IPS DF 6.9 (cell line): ENCODE results near the gene TFAP2A.

Source experiments
- DNase-seq: peaks from one replicate; pipeline ENCODE4 v3.0.0-alpha.2; 2013; ENCODE audit warnings: low read depth, low spot score
- H3K27ac ChIP-seq: one replicate; pipeline ENCODE4 v1.5.1; 2013; ENCODE audit warnings: low read length, control low read depth
- H3K27me3 ChIP-seq: 2 replicates; pipeline ENCODE4 v1.6.1; 2013; ENCODE audit warnings: mild to moderate bottlenecking, low read length; ENCODE audit not compliant: control insufficient read depth, insufficient read depth
- H3K36me3 ChIP-seq: 2 replicates; pipeline ENCODE4 v1.6.1; 2013; ENCODE audit warnings: low read length; ENCODE audit not compliant: control insufficient read depth, insufficient read depth
- H3K4me1 ChIP-seq: 2 replicates; pipeline ENCODE4 v1.6.1; 2013; ENCODE audit warnings: low read length; ENCODE audit not compliant: control insufficient read depth, insufficient read depth
- H3K4me3 ChIP-seq: 2 replicates; pipeline ENCODE4 v1.5.1; 2013; ENCODE audit warnings: mild to moderate bottlenecking, low read length
- H3K9me3 ChIP-seq: 2 replicates; pipeline ENCODE4 v1.6.1; 2013; ENCODE audit warnings: low read length, inconsistent platforms; ENCODE audit not compliant: control insufficient read depth, insufficient read depth
- WGBS: extraction: QIAGEN DNeasy Blood & Tissue Kit; methylation state at CpG from one replicate; pipeline ENCODE4 v1.1.7; 2013; ENCODE audit warnings: mixed read lengths, missing lambda C conversion rate; ENCODE audit not compliant: insufficient read length, insufficient coverage; 5-methylcytosine and 5-hydroxymethylcytosine counted together

Gene TFAP2A

DNA sequence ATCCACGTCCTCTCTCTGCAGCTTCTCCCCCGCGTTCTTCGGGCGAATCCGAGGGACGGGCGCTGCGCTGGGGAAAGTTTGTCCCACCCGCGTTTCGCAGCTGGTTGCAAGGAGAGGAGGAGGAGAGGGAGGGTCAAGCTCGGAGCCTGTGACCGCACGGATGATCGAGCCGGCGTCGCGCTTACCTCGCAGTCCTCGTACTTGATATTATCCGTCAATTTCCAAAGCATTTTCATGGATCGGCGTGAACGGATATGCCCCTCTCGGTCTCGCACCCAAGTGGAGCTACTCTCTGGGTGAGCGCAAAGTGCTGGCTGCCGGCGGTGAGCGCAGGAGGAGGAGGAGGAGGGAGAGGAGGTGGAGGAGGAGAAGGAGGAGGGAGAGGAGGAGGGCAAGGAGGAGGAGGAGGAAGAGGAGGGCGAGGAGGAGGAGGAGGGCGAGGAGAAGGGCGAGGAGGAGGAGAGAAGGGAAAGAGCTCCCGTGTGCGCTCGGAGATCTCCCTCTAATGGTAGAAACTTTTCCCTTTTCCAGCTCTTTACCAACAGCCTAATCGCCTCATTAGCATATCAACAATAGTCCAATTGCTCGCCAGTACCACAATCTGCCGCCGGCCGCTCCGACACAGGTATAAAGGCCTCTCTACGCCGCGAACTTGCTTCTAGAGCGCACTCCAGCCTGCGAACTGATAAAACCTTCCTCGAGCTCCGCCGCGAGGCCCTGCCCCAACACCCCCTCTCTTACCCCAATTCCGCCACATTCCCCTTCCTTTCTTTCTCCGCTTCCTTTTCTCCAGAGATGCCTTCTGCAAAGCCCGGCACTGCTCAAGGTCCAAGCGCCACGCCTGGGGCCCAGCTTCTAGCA is at the start of gene TFAP2A:
TFAP2A (minus strand) TSS at position 319 of the 861 bp plus-strand sequence; CDS start at position 236, 83 bp downstream.
- no CpG with 5 or more reads among the region's 58 CpGs for WGBS
- H3K9me3 ChIP-seq: no peaks in the 10 kb centered on the region
- no peaks in the 10 kb centered on the region; the same call in 1 of the 2 replicates for H3K36me3 ChIP-seq
- H3K27me3 ChIP-seq: peaks cover 74% of the 10 kb centered on the region
- peaks cover 8% of the 10 kb centered on the region for H3K4me1 ChIP-seq
- H3K27ac ChIP-seq: no peak within 1 kb of the TSS
- DNase-seq: no peak
- peak within 1 kb of the TSS; percentile 1; the same call in 1 of the 2 replicates for H3K4me3 ChIP-seq

DNA sequence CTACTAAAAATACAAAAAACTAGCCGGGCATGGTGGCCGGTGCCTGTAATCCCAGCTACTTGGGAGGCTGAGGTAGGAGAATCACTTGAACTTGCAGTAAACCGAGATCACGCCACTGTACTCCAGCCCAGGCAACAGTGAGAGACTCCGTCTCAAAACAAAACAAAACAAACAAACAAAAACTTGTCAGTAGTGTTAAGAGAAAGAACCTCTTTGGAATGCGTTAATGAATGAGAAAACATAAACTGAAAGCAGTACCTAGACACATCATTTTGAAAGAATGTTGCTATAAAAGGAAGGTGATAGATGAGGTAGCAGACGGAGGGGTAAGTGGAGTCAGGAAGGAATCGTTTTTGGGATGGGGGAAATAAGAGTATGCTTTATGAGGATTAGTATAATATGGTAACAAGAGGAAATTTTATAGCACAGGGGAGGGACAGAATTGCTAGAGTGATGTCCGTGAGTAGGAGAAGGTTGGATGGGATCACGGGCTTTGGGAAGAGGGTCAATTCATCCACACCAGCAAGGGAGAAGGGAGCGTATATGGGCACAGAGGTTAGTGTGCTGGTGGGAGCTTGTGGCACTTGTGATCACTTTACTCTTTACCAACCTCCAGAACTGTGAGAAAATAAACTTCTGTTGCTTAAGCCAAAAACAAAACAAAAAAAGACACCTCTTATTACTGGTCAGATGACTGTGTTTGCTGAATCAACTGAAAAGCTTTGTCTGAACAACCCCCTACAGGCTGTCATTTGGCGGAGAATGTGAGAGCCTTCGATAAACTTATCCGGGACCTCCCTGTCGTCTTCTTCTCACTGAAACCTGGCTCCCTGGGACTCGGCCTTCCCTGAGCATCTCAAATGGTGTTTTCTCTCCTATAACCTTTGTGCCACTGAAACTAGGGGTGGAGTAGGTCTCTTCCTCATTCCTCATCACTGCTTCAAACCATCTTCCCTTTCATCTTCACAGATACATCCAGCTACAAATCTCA is 48.9 kb upstream of the TFAP2A start:
- no peak overlapping the region for H3K4me3 ChIP-seq
- H3K27ac ChIP-seq: no peak overlapping the region
- no peaks in the 10 kb centered on the region for H3K36me3 ChIP-seq
- 100% methylated on average over 2 of the region's 16 CpGs for WGBS
- DNase-seq: no peak
- no peaks in the 10 kb centered on the region for H3K9me3 ChIP-seq
- H3K27me3 ChIP-seq: no peaks in the 10 kb centered on the region
- peaks cover 6% of the 10 kb centered on the region for H3K4me1 ChIP-seq

DNA sequence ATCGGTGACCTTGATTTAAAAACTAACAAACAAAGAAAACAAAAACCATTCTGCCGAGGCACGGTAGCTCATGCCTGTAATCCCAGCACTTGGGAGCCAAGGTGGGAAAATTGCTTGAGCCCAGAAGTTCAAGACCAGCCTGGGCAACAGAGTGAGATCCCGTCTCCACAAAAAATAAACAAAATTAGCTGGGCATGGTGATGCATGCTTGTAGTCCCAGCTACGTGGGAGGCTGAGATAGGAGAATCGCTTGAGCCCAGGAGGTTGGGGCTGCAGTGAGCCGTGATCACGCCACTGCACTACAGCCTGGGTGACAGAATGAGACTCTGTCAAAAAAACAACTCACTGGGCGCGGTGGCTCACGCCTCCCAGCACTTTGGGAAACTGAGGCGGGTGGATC is 48.2 kb upstream of the TFAP2A start:
- no peaks in the 10 kb centered on the region for H3K9me3 ChIP-seq
- DNase-seq: no peak
- no peak overlapping the region for H3K27ac ChIP-seq
- H3K27me3 ChIP-seq: no peaks in the 10 kb centered on the region
- peaks cover 6% of the 10 kb centered on the region for H3K4me1 ChIP-seq
- no CpG with 5 or more reads among the region's 12 CpGs for WGBS
- H3K4me3 ChIP-seq: no peak overlapping the region
- no peaks in the 10 kb centered on the region for H3K36me3 ChIP-seq

DNA sequence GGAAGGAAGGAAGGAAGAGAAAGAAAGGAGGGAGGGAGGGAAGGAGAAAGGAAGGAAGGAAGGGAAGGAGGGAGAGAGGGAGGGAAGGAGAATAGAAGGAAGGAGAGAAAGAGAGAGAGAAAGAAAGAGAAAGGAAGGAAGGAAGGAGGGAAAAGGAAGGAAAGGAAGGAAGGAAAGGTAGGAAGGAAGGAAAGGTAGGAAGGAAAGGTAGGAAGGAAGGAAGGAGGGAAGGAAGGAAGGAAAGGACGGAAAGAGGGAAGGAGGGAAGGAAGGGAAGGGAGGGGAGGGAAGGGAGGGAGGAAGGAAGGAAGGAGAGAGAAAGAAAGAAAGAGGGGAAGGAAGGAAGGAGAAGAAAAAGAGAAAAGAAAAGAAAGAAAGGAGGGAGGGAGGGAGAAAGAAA is 47.0 kb upstream of the TFAP2A start:
- no peak for DNase-seq
- Histone ChIP-seq H3K4me1 (peaks cover 6% of the 10 kb centered on the region), H3K27me3 (no peaks in the 10 kb centered on the region), H3K9me3 (no peaks in the 10 kb centered on the region), H3K4me3 (no peak overlapping the region), H3K27ac (no peak overlapping the region), H3K36me3 (no peaks in the 10 kb centered on the region)
- WGBS: 100% methylated on average over 1 of the region's 1 CpG

DNA sequence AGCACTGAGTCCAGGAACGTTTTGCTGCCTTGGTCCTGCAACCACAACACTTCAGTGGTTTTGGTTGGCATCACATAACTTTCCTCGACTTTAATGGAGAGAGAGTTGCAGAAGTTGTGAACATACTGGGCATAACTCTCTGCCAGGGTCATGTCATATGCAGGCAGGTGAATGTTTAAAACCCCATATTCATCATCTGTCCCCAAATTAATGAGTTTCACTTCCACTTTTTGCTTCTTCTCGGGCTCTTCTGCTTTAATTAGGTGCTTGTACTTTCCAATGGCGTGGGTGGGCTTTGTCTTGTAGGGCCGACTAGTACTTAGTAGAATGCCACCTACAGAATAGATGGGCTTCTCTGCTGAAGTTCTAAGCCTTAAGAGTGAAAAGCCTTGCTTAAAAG is 45.2 kb upstream of the TFAP2A start:
- no peaks in the 10 kb centered on the region for H3K36me3 ChIP-seq
- no peaks in the 10 kb centered on the region for H3K9me3 ChIP-seq
- WGBS: no CpG with 5 or more reads among the region's 5 CpGs
- H3K4me1 ChIP-seq: peaks cover 4% of the 10 kb centered on the region; the same call in 1 of the 2 replicates
- H3K27me3 ChIP-seq: no peaks in the 10 kb centered on the region
- DNase-seq: no peak
- H3K4me3 ChIP-seq: no peak overlapping the region
- no peak overlapping the region for H3K27ac ChIP-seq

DNA sequence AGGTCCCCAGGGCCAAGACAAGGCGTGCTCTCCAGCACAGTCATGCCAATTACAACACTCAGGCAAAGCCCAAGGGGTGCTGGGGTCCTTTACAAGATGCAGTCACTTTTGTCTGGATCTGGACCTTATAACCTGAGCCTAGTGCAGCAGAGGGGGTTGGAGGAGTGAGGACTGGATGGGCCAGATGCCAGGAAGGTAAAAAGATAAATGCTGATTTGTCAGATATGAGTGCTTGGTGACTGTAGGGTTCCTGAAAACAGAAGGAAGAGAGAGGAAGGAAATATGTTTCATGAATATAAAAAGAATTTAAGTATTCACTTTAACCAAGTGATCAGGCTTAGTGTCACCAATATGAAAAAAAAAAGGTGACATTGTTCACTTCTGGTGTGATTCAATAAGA is 43.4 kb upstream of the TFAP2A start:
- Histone ChIP-seq H3K4me3 (no peak overlapping the region), H3K4me1 (no peaks in the 10 kb centered on the region), H3K36me3 (no peaks in the 10 kb centered on the region), H3K27me3 (no peaks in the 10 kb centered on the region), H3K27ac (no peak overlapping the region), H3K9me3 (no peaks in the 10 kb centered on the region)
- WGBS: no CpG with 5 or more reads among the region's 1 CpG
- no peak for DNase-seq

DNA sequence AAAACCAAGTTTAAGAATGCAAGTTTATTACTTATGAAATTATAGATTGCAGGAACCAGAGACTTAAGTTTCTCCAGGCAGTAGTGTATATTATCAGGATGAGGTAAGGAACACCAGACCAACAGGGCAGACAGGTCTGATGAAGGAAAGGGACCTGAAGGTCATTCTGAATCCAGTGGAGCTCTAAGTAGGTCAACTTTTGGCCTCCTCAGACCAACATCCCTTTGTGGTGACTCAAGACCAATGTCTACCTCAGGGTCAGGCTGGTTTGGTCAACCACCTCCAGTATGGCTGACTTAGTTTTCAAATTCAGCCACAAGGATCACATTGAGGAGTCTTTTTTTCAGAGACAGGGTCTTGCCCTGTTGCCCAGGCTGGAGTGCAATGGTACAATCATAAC is 38.7 kb upstream of the TFAP2A start:
- no peaks in the 10 kb centered on the region; the same call in 1 of the 2 replicates for H3K4me1 ChIP-seq
- no peak overlapping the region for H3K27ac ChIP-seq
- no peaks in the 10 kb centered on the region for H3K27me3 ChIP-seq
- H3K9me3 ChIP-seq: no peaks in the 10 kb centered on the region
- DNase-seq: no peak
- H3K36me3 ChIP-seq: no peaks in the 10 kb centered on the region
- no peak overlapping the region for H3K4me3 ChIP-seq

DNA sequence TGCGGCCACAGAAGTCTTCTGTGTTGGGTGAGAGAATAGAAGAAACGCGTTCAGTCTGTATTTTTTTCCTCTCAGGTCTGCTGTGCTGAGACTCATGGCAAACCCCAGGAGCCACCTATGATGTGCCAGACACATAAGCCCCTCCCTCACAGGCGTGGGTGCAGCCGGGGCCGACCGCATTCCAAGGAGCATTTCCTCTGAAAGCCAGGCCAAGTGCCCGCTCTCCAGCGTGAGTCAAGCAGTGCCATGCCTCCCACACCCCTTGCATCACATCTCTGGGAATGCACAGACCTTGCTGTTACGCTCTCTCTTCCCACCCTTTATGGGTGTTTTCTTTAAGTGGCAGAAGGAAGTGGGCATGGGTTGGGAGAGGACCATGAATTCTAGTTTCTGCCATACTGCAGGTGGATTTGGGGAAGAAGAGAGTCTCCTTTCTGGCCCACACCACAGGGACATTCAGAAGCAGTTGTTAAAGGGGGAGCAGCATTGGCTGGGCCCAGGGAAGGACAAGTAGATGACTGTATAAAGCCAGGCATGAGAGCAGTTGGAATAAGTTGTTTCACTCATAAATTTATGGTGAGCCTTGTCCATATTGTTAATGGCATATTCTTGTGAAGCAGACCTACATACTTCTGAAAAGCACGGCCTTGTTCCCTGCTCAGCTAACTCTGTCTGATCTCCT is 37.1 kb upstream of the TFAP2A start:
- H3K4me1 ChIP-seq: no peaks in the 10 kb centered on the region; the same call in 1 of the 2 replicates
- H3K36me3 ChIP-seq: no peaks in the 10 kb centered on the region
- H3K27ac ChIP-seq: no peak overlapping the region
- DNase-seq: no peak
- H3K27me3 ChIP-seq: no peaks in the 10 kb centered on the region
- no peak overlapping the region for H3K4me3 ChIP-seq
- no peaks in the 10 kb centered on the region for H3K9me3 ChIP-seq
- WGBS: no CpG with 5 or more reads among the region's 11 CpGs

DNA sequence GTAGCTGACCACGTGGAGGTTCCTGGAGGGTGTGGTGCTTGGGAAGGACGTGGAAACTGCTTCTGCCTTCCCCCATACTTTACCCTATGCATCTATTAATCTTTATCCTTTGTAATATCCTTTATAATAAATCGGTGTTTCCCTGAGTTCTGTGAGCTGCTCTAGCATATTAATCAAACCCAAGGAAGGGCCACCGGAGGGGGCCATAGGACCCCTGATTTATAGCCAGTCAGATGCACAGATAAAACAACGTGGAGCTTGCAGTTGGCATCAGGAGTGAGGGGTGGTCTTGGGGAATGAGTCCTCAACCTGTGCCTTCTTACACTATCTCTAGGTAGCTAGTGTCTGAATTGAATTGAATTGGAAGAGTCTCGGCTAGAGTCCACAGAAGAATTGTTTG is 36.5 kb upstream of the TFAP2A start:
- no peaks in the 10 kb centered on the region for H3K36me3 ChIP-seq
- no peaks in the 10 kb centered on the region for H3K27me3 ChIP-seq
- H3K4me1 ChIP-seq: no peaks in the 10 kb centered on the region; the same call in 1 of the 2 replicates
- no peaks in the 10 kb centered on the region for H3K9me3 ChIP-seq
- H3K4me3 ChIP-seq: no peak overlapping the region
- H3K27ac ChIP-seq: no peak overlapping the region
- no peak for DNase-seq
- no CpG with 5 or more reads among the region's 6 CpGs for WGBS

DNA sequence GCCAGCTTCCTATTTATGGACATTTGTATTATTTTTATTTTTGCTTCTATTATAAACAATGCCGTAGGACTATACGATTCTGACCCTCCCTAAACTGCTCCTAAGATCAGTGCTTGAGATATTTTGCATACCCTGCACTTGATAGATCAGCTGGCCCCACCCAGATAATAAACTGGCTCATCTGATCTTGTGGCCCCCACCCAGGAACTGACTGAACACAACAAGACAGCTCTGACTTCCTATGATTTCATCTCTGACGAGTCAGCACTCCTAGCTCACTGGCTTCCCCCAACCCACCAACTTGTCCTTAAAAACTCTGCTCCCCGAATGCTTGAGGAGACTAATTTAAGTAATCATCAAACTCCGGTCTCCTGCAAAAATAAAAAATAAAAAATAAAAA is 34.9 kb upstream of the TFAP2A start:
- H3K27ac ChIP-seq: no peak overlapping the region
- no peaks in the 10 kb centered on the region for H3K9me3 ChIP-seq
- no peak for DNase-seq
- no CpG with 5 or more reads among the region's 5 CpGs for WGBS
- no peaks in the 10 kb centered on the region; the same call in 1 of the 2 replicates for H3K4me1 ChIP-seq
- H3K27me3 ChIP-seq: no peaks in the 10 kb centered on the region
- no peaks in the 10 kb centered on the region for H3K36me3 ChIP-seq
- H3K4me3 ChIP-seq: no peak overlapping the region
